GM23248 (cell line): ENCODE data around the gene COL27A1. TPM values are rescaled to one million over a fixed set of nuclear protein-coding genes. Genes with fewer than 3 reads are reported as not detected.

Experiments used
- DNase-seq: peaks from one replicate; pipeline ENCODE4 v3.0.0-alpha.2; 2015
- H2AFZ ChIP-seq: fragments of 200-600 bp; sonication (generic); 2 replicates; pipeline ENCODE4 v1.6.1; 2016; ENCODE audit warnings: antibody characterized with exemption
- H3F3A ChIP-seq: fragments of 200-600 bp; sonication (generic); 2 replicates; pipeline ENCODE4 v1.6.1; 2016; ENCODE audit warnings: mild to moderate bottlenecking, antibody characterized with exemption, mixed run types; ENCODE audit not compliant: insufficient read depth
- H3K27ac ChIP-seq: fragments of 200-600 bp; sonication (generic); 2 replicates; pipeline ENCODE4 v1.5.1; 2016; ENCODE audit warnings: mild to moderate bottlenecking
- H3K27me3 ChIP-seq: fragments of 200-600 bp; sonication (generic); replicated peaks from 2 replicates; pipeline ENCODE4 v1.6.1; 2016; ENCODE audit warnings: mild to moderate bottlenecking; ENCODE audit not compliant: insufficient read depth
- H3K36me3 ChIP-seq: fragments of 200-600 bp; sonication (generic); 2 replicates; pipeline ENCODE4 v1.6.1; 2016; ENCODE audit warnings: low read depth, mild to moderate bottlenecking
- H3K4me1 ChIP-seq: fragments of 200-600 bp; sonication (generic); 2 replicates; pipeline ENCODE4 v1.6.1; 2016; ENCODE audit warnings: mild to moderate bottlenecking; ENCODE audit not compliant: insufficient read depth
- H3K4me2 ChIP-seq: fragments of 200-600 bp; sonication (generic); one replicate; pipeline ENCODE4 v1.6.1; 2016; ENCODE audit warnings: mild to moderate bottlenecking; ENCODE audit not compliant: unreplicated experiment
- H3K4me3 ChIP-seq: fragments of 200-600 bp; sonication (generic); 2 replicates; pipeline ENCODE4 v1.5.1; 2016; ENCODE audit warnings: mild to moderate bottlenecking
- H3K79me2 ChIP-seq: fragments of 200-600 bp; sonication (generic); 2 replicates; pipeline ENCODE4 v1.6.1; 2016; ENCODE audit warnings: mild to moderate bottlenecking; ENCODE audit not compliant: insufficient read depth
- H3K9ac ChIP-seq: fragments of 200-600 bp; sonication (generic); 2 replicates; pipeline ENCODE4 v1.6.1; 2016; ENCODE audit warnings: mild to moderate bottlenecking
- H3K9me2 ChIP-seq: fragments of 200-600 bp; sonication (generic); 2 replicates; pipeline ENCODE4 v1.6.1; 2016; ENCODE audit warnings: mixed run types, mild to moderate bottlenecking, moderate library complexity; ENCODE audit not compliant: insufficient read depth
- H3K9me3 ChIP-seq: fragments of 200-600 bp; sonication (generic); one replicate; pipeline ENCODE4 v1.6.1; 2017; ENCODE audit warnings: low read depth
- H4K20me1 ChIP-seq: fragments of 200-600 bp; sonication (generic); 2 replicates; pipeline ENCODE4 v1.6.0; 2016; ENCODE audit not compliant: insufficient read depth
- EZH2 ChIP-seq: fragments of 200-600 bp; sonication (generic); IDR thresholded peaks from 2 replicates; pipeline ENCODE4 v1.6.1; 2018; ENCODE audit warnings: antibody characterized with exemption, mild to moderate bottlenecking; ENCODE audit not compliant: insufficient read depth, poor library complexity, severe bottlenecking
- EZH2phosphoT487 ChIP-seq: fragments of 200-600 bp; sonication (generic); IDR thresholded peaks from 2 replicates; pipeline ENCODE4 v1.6.1; 2018; ENCODE audit warnings: antibody characterized with exemption, moderate library complexity, mild to moderate bottlenecking, low read depth; ENCODE audit not compliant: insufficient read depth
- WGBS, 2 experiments: methylation state at CpG; one replicate each; pipeline ENCODE4 v1.1.6; 2015 to 2017; ENCODE audit warnings: low lambda C conversion rate in 2 of 2, low coverage in 1 of 2; ENCODE audit errors: missing lambda C conversion rate in 2 of 2; 5-methylcytosine and 5-hydroxymethylcytosine counted together
- in situ Hi-C: fragments of 300-500 bp; cut with MboI; formaldehyde crosslinking; loops from 2 replicates; pipeline ENCODE4 v1.15.0; 2020
- polyA plus RNA-seq: library from polyadenylated mRNA; unstranded; fragments of >200 nt; fragmentation: Nextera tagmentation; extraction: Ambion mirVana; gene quantifications from 2 replicates; pipeline ENCODE4 v1.2.1, GENCODE V29; 2016
- total RNA-seq: library from RNA; depleted of rRNA; stranded (reverse); fragments of >200 nt; shearing (Covaris generic); gene quantifications from 2 replicates; pipeline ENCODE4 v1.2.3, GENCODE V29; 2014

The COL27A1 gene
- total and polyA plus RNA-seq, 2 experiments from 2014 or later = 1.6 to 2.3 TPM

DNA sequence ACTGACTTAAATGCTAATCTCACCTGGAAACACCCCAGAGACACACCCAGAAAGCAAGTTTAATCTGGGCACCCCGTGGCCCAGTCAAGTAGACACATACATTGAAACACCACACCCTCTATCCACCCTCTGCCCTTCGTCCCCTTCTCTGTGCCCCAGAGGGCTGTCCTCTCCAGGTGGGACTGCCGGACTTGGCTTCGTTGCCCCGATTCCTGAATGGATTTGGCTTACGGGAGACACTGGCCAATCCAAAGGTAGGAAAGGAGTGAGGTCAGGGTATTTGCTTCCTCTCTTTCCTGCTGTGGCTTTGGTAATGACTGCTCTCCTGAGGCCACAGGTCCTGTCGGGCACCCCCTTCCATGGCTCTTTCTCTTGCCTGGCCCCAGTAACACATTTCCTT lies 25.2 kb upstream of the COL27A1 start:
- H3K27me3 ChIP-seq = peaks cover 19% of the 10 kb centered on the region
- 64 to 69% methylated on average over 7 of the region's 7 CpGs for WGBS, 2 experiments
- H3K36me3 ChIP-seq = no peaks in the 10 kb centered on the region
- DNase-seq = no peak
- H4K20me1 ChIP-seq = no peaks in the 10 kb centered on the region
- no peak overlapping the region for H3K27ac ChIP-seq
- H3K4me1 ChIP-seq = no peaks in the 10 kb centered on the region
- H3K4me3 ChIP-seq = no peak overlapping the region
- no peak overlapping the region for H3K9ac ChIP-seq
- H3F3A ChIP-seq = no peaks in the 10 kb centered on the region
- no peaks in the 10 kb centered on the region for H3K9me2 ChIP-seq
- TF ChIP-seq EZH2phosphoT487 (no peak), EZH2 (no peak)
- no peak overlapping the region for H3K4me2 ChIP-seq
- no peak overlapping the region for H2AFZ ChIP-seq
- in situ Hi-C loops = no loop called here
- no peaks in the 10 kb centered on the region for H3K9me3 ChIP-seq
- H3K79me2 ChIP-seq = no peaks in the 10 kb centered on the region

DNA sequence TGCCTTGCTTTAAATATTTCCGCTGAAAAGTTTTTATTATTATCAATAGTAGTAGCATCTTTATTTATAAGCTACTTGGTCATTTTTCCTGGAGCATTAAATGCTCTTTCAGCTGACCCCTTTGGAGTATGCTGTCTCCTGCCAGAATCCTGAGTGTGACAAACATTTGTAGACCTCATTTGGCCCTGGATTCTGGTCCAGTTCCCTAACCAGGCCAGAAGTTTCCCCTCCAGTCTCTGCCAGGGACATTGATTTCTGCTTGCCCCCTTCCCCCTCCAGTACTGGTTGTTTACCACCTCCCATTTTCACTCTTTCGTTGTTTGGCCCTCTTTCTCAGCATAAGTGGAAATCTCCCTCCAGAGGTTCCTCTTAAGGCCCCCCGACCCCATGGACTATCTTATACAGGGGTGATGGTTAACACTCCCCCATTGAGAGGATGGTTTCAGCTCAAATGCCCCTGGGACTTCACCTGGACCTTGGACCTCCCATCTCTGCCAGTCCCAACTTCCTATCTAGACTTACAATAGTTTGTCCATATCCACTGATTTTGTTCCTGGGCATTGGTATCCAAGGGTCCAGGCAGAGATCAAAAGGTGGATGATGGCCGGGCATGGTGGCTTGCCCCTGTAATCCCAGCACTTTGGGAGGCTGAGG lies 24.6 kb upstream of the COL27A1 start:
- WGBS, 2 experiments = 52 to 58% methylated on average over 4 of the region's 4 CpGs
- no peaks in the 10 kb centered on the region for H3F3A ChIP-seq
- no peak for TF ChIP-seq EZH2phosphoT487
- no peak for TF ChIP-seq EZH2
- H3K4me2 ChIP-seq = no peak overlapping the region
- H2AFZ ChIP-seq = no peak overlapping the region
- no peak overlapping the region for H3K27ac ChIP-seq
- in situ Hi-C loops = no loop called here
- no peaks in the 10 kb centered on the region for H3K79me2 ChIP-seq
- H3K4me3 ChIP-seq = no peak overlapping the region
- peaks cover 19% of the 10 kb centered on the region for H3K27me3 ChIP-seq
- DNase-seq = no peak
- H3K4me1 ChIP-seq = no peaks in the 10 kb centered on the region
- no peak overlapping the region for H3K9ac ChIP-seq
- no peaks in the 10 kb centered on the region for H3K36me3 ChIP-seq
- no peaks in the 10 kb centered on the region for H3K9me3 ChIP-seq
- no peaks in the 10 kb centered on the region for H4K20me1 ChIP-seq
- H3K9me2 ChIP-seq = no peaks in the 10 kb centered on the region

GRCh38 chr9:114131808-114132549 lies 23.4 kb upstream of the COL27A1 start:
- Histone ChIP-seq H3K9me3 (no peaks in the 10 kb centered on the region), H3K36me3 (no peaks in the 10 kb centered on the region), H3K9me2 (no peaks in the 10 kb centered on the region), H3K4me2 (no peak overlapping the region), H3K4me3 (no peak overlapping the region), H4K20me1 (no peaks in the 10 kb centered on the region), H3K4me1 (no peaks in the 10 kb centered on the region), H3K27me3 (peaks cover 26% of the 10 kb centered on the region), H3K9ac (no peak overlapping the region), H3K27ac (no peak overlapping the region), H2AFZ (no peak overlapping the region), H3K79me2 (no peaks in the 10 kb centered on the region), H3F3A (no peaks in the 10 kb centered on the region)
- 77 to 78% methylated on average over 10 of the region's 10 CpGs for WGBS, 2 experiments
- DNase-seq = no peak
- in situ Hi-C loops = no loop called here
- TF ChIP-seq EZH2 = no peak
- TF ChIP-seq EZH2phosphoT487 = no peak

DNA sequence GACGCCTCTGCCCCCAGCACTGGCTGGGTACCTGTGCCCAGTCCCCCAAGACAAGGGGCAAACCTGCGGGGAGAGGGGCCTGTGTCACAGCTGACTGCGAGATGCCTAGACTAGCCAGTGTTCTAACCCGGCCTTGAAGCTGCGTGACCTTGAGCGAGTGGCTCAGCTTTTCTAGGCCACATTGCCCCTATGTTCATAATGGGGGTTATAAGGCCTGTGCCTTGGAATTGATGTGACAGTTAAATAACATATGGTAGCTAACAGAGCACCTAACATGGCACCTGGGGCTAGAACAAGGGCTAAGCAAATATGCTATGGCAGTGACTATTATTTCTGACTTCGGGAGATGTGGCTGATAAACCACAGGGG lies 22.8 kb upstream of the COL27A1 start:
- H3K4me3 ChIP-seq = no peak overlapping the region
- no peaks in the 10 kb centered on the region for H3K36me3 ChIP-seq
- no peaks in the 10 kb centered on the region for H3F3A ChIP-seq
- DNase-seq = no peak
- H3K4me2 ChIP-seq = no peak overlapping the region
- no peaks in the 10 kb centered on the region for H3K9me2 ChIP-seq
- H3K9ac ChIP-seq = no peak overlapping the region
- 92 to 93% methylated on average over 7 of the region's 7 CpGs for WGBS, 2 experiments
- H3K27ac ChIP-seq = no peak overlapping the region
- peaks cover 28% of the 10 kb centered on the region for H3K27me3 ChIP-seq
- in situ Hi-C loops = no loop called here
- no peaks in the 10 kb centered on the region for H4K20me1 ChIP-seq
- H3K9me3 ChIP-seq = no peaks in the 10 kb centered on the region
- H2AFZ ChIP-seq = no peak overlapping the region
- H3K4me1 ChIP-seq = no peaks in the 10 kb centered on the region
- H3K79me2 ChIP-seq = no peaks in the 10 kb centered on the region
- TF ChIP-seq EZH2 (no peak), EZH2phosphoT487 (no peak)
